PC-9 (cell line): ENCODE measurements around the gene SFTA2.

Experiments
- CTCF ChIP-seq: fragments of 200-600 bp; sonication (generic); conservative IDR thresholded peaks from 2 replicates; pipeline ENCODE4 v1.6.1; 2017; ENCODE audit warnings: mixed run types, antibody characterized with exemption, mild to moderate bottlenecking, moderate library complexity
- EZH2 ChIP-seq: fragments of 200-600 bp; sonication (generic); IDR thresholded peaks from 2 replicates; pipeline ENCODE4 v1.8.0; 2017; ENCODE audit warnings: antibody characterized with exemption, low read depth

- TF ChIP-seq CTCF (no peak), EZH2 (no peak)
Measured at GRCh38 chr6:30951907-30952469, 20.0 kb upstream of the SFTA2 start.
